ENCODE results near the gene MICAL3.
"Not testable (repeated sequence)": the region's sequence is repeated elsewhere in the genome, so short reads cannot be mapped to it uniquely, and the experiment has no call there.

Gene MICAL3

DNA sequence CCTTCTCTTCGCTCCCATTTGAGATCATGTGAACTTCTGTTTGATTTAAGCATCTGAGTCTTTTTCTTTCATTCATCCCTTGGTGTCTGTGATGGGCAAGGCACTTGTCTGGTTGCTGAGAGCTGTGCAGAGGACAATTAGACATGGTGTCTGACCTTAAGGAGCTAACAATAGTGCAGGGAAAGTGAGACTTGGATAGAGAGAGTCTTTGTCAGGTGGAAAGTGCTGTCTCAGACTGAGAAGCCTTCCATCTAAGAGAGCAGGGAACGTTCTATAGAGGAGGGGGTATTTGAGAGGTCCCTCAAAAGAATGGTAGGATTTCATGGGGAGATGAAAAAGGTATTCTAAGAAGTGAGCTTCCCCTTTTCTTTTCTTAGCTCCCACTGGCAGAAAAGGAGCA is 14.1 kb downstream of the MICAL3 start:
- Histone ChIP-seq H3K79me2 (no peaks in the 10 kb centered on the region), H3K36me3 (ENCODE audit: control insufficient read depth, insufficient read depth, low read length) (no peaks in the 10 kb centered on the region), H3K4me3 (ENCODE audit: low read depth, low read length) (no peak overlapping the region), H3K9ac (no peak overlapping the region), H3K9me3 (ENCODE audit: control insufficient read depth, low read length) (no peaks in the 10 kb centered on the region), H3K27ac (no peak overlapping the region), H3K4me2 (ENCODE audit: low read length) (no peak overlapping the region), H2AFZ (no peak overlapping the region), H3K4me1 (no peaks in the 10 kb centered on the region), H3K27me3 (ENCODE audit: control insufficient read depth, insufficient read depth, low read length) (no peaks in the 10 kb centered on the region)
- TF ChIP-seq, protein P1, sequence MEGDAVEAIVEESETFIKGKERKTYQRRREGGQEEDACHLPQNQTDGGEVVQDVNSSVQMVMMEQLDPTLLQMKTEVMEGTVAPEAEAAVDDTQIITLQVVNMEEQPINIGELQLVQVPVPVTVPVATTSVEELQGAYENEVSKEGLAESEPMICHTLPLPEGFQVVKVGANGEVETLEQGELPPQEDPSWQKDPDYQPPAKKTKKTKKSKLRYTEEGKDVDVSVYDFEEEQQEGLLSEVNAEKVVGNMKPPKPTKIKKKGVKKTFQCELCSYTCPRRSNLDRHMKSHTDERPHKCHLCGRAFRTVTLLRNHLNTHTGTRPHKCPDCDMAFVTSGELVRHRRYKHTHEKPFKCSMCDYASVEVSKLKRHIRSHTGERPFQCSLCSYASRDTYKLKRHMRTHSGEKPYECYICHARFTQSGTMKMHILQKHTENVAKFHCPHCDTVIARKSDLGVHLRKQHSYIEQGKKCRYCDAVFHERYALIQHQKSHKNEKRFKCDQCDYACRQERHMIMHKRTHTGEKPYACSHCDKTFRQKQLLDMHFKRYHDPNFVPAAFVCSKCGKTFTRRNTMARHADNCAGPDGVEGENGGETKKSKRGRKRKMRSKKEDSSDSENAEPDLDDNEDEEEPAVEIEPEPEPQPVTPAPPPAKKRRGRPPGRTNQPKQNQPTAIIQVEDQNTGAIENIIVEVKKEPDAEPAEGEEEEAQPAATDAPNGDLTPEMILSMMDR (IDR thresholded peaks at IDR 0.05), result no peak

DNA sequence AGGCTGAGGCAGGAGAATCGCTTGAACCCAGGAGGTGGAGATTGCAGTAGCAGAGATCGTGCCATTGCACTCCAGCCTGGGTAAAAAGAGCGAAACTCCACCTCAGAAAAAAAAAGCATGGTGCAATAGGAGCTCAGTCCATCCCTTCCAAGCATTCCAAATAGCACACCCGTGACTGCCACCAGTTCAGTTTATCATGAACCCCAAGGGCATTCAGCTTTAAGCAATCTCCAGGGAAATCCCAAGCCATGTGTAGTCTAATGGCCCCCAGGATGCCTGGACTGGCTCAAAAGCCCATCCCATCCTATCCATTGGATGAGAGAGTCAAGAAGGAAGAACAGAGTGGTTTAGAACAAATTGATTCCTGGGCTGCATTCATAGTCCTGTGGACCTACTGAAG is 16.2 kb downstream of the MICAL3 start:
- Histone ChIP-seq H3K9ac (no peak overlapping the region), H3K27ac (no peak overlapping the region), H3K9me3 (ENCODE audit: control insufficient read depth, low read length) (no peaks in the 10 kb centered on the region), H3K27me3 (ENCODE audit: control insufficient read depth, insufficient read depth, low read length) (no peaks in the 10 kb centered on the region), H3K79me2 (no peaks in the 10 kb centered on the region), H3K4me1 (no peaks in the 10 kb centered on the region), H3K4me3 (ENCODE audit: low read depth, low read length) (no peak overlapping the region), H3K36me3 (ENCODE audit: control insufficient read depth, insufficient read depth, low read length) (no peaks in the 10 kb centered on the region), H2AFZ (no peak overlapping the region), H3K4me2 (ENCODE audit: low read length) (no peak overlapping the region)
- TF ChIP-seq, protein P1 (IDR thresholded peaks at IDR 0.05), result no peak

GRCh38 chr22:18005201-18005926 is 19.0 kb downstream of the MICAL3 start:
- Histone ChIP-seq H3K27me3 (ENCODE audit: control insufficient read depth, insufficient read depth, low read length) (no peaks in the 10 kb centered on the region), H2AFZ (no peak overlapping the region), H3K9me3 (ENCODE audit: control insufficient read depth, low read length) (no peaks in the 10 kb centered on the region), H3K4me3 (ENCODE audit: low read depth, low read length) (no peak overlapping the region), H3K27ac (no peak overlapping the region), H3K9ac (no peak overlapping the region), H3K36me3 (ENCODE audit: control insufficient read depth, insufficient read depth, low read length) (no peaks in the 10 kb centered on the region), H3K79me2 (no peaks in the 10 kb centered on the region), H3K4me1 (no peaks in the 10 kb centered on the region), H3K4me2 (ENCODE audit: low read length) (no peak overlapping the region)
- TF ChIP-seq, protein P1 (IDR thresholded peaks at IDR 0.05), result no peak

- H3K27ac ChIP-seq, result peak overlapping the region; percentile 95
- peak overlapping the region; percentile 85 for H3K4me3 ChIP-seq (ENCODE audit: low read depth, low read length)
- not testable (repeated sequence) for H3K27me3 ChIP-seq (ENCODE audit: control insufficient read depth, insufficient read depth, low read length); H3K9ac ChIP-seq; H3K36me3 ChIP-seq (ENCODE audit: control insufficient read depth, insufficient read depth, low read length); H3K9me3 ChIP-seq (ENCODE audit: control insufficient read depth, low read length); H3K4me1 ChIP-seq
- H2AFZ ChIP-seq, result peak overlapping the region; percentile 89
- peaks cover 21% of the 10 kb centered on the region for H3K79me2 ChIP-seq
- H3K4me2 ChIP-seq (ENCODE audit: low read length), result peak overlapping the region; percentile 94
These were observed 22.5 kb downstream of the MICAL3 start for GRCh38 chr22:18001894-18002315.

- peaks cover 21% of the 10 kb centered on the region for H3K79me2 ChIP-seq
- H3K27ac ChIP-seq, result peak overlapping the region; percentile 95
- TF ChIP-seq, protein P1 (IDR thresholded peaks at IDR 0.05), result peak; percentile 32
- peak overlapping the region; percentile 94 for H3K4me2 ChIP-seq (ENCODE audit: low read length)
- H3K9me3 ChIP-seq (ENCODE audit: control insufficient read depth, low read length), result no peaks in the 10 kb centered on the region
- no peaks in the 10 kb centered on the region for H3K27me3 ChIP-seq (ENCODE audit: control insufficient read depth, insufficient read depth, low read length)
- peak overlapping the region; percentile 89 for H2AFZ ChIP-seq
- peak overlapping the region; percentile 85 for H3K4me3 ChIP-seq (ENCODE audit: low read depth, low read length)
- no peaks in the 10 kb centered on the region for H3K36me3 ChIP-seq (ENCODE audit: control insufficient read depth, insufficient read depth, low read length)
- no peak overlapping the region for H3K9ac ChIP-seq
- peaks cover 4% of the 10 kb centered on the region for H3K4me1 ChIP-seq
These were observed 23.1 kb downstream of the MICAL3 start for GRCh38 chr22:18001040-18001893.
